Measurements from ENCODE around the gene P3R3URF.
"Not testable (repeated sequence)": the region's sequence is repeated elsewhere in the genome, so short reads cannot be mapped to it uniquely, and the experiment has no call there.

The P3R3URF gene

GRCh38 chr1:46176211-46176865 is at the start of gene P3R3URF:
Gene P3R3URF, minus strand, starts transcription at chr1:46176488. Its CDS starts 17 bp downstream, at chr1:46176471.
- no peak for DNase-seq

DNA sequence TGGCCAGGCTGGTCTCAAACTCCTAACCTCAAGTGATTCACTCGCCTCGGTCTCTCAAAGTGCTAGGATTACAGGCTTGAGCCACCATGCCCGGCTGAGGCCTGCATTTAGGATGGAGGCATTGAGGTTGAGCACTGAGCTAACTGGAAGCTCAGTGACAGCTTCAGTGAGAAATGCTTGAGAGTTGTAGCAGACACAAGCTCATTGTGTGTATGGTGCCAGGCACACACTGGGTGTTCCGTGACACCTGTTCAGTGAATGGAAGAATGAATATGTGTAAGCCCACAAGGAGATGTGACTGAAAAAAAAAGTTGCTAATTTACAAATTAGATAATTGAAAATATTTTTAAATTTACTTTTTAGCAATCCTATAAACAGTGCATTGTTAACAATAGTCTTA is 48.7 kb upstream of the P3R3URF start:
- DNase-seq: no peak

- peak; percentile 73 for DNase-seq
Measured at GRCh38 chr1:46223472-46223943, 47.2 kb upstream of the P3R3URF start.

- DNase-seq: not testable (repeated sequence)
Measured at GRCh38 chr1:46223055-46223454, 46.8 kb upstream of the P3R3URF start.

- no peak for DNase-seq
Measured at GRCh38 chr1:46221749-46222148, 45.5 kb upstream of the P3R3URF start.

- DNase-seq: no peak
Measured at GRCh38 chr1:46220808-46221207, 44.5 kb upstream of the P3R3URF start.

DNA sequence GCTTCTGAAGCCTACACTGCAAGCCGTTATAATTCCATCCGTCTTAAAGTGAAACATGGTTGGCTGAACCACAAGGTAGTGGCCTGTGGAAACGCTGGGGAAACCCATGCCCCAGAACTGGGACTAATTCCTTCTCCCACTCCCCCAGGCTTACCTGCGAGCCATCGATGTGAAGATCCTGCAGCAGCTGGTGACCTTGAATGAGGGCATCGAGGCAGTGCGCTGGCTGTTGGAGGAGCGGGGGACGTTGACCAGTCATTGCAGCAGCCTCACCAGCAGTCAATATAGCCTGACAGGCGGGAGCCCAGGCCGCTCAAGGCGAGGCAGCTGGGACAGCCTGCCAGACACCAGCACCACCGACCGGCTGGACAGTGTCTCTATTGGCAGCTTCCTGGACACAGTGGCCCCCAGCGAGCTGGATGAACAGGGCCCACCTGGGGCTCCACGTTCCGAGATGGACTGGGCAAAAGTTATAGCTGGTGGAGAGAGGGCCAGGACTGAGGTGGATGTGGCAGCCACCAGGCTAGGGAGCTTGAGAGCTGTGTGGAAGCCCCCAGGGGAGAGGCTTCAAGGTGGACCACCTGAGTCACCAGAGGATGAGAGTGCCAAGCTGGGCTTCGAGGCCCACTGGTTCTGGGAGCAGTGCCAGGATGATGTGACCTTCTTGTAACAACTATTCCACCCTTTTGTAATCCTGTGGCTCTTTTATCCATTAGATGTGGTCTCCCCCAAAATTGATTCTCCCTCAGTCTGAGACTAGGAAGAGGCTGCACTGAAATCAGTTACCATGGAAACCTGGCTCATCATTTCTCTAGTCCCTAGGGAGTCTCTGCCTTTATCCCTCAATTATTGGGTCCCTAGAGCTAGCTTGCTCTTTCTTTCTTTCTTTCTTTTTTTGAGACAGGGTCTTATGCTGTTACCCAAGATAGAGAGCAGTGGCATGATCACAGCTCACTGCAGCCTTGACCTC is 43.5 kb upstream of the P3R3URF start:
- DNase-seq: no peak

DNA sequence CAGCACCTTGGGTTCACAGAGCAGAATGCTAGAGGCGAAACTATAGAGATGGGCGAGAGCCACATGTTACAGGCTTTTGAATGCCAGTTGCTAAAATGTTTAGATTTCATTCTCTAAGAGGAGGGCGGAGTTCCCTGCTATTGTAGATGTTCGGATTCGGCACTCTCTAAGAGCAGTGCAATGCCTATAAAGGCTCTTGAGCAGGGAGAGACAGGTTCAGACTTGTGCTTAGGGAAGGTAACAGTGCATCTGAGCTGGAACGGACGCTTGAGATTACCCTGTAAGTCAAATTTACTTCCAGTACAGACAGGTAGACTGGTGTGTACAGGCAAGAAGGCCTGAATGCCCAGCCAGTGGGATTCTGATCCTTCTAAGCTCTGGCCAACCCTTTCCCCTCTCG is 42.2 kb upstream of the P3R3URF start:
- no peak for DNase-seq

DNA sequence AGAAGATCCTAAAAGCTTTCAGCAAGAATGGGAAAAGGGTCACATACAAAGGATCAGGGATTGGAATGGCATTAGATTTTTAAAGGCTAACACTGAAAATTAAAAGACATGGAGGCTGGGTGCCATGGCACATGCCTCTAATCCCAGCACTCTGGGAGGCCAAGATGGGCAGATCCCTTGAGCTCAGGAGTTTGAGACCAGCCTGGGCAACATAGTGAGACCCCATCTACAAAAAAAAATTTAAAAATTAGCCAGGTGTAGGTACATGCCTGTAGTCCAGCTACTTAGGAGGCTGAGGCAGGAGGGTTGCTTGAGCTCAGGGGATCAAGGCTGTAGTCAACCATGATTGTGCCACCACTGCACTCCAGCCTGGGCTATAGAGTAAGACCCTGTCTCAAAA is 39.2 kb upstream of the P3R3URF start:
- no peak for DNase-seq

- DNase-seq: no peak
Measured at GRCh38 chr1:46211051-46211450, 34.8 kb upstream of the P3R3URF start.

DNA sequence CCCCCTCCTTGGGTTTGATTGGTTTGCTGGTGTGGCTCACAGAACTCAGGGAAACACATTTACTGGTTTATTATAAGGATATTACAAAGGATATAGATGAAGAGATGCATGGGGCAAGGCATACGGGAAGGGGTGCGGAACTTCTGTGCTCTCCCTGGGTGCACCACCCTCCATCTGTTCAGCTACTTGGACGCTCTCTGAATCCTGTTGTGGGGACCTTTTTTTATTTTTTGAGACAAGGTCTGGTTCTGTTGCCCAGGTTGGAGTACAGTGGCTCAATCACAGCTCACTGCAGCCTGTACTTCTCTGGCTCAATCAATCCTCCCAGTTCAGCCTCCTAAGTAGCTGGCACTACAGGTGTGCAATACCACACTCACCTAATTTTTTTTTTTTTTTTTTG is 34.3 kb upstream of the P3R3URF start:
- no peak for DNase-seq

DNA sequence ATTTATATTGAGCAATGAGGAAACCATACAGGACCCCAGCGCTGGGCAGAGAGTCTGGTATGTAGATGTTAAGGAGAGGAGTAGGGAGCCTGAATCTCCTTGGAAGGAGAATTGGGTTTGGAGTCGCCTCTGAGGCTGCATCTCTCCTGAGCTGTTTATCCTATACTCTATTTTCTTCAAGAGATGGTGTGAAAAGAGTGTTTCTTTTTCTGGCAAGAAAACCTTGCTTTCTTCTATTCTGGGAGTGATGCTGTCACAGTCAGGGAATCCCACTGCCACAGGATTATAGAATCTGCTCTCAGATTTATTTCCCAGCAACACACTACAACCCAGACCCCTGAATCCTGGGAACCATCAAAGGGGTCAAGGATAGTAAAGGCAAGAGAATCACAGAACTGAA is 30.1 kb upstream of the P3R3URF start:
- DNase-seq: no peak

DNA sequence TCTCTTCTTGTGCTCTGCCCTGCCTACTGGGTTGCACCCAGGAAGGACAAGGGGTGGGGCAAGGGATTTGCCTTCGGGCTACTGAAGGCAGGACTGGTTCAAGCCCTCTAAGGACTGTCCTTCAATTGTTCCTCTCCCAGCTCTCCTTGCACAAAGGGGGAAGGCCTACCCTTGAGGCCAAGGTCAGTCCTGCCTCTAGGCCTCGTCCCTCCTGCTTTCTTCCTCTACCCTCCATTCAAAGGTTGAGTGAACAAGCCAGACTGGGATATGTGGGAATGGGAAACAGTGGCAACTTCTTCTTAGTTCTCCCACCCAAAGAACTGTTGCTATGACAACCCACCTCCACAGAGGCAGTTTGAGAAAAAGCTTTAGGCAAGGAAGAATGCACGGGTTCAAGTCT is 29.5 kb upstream of the P3R3URF start:
- DNase-seq: no peak

DNA sequence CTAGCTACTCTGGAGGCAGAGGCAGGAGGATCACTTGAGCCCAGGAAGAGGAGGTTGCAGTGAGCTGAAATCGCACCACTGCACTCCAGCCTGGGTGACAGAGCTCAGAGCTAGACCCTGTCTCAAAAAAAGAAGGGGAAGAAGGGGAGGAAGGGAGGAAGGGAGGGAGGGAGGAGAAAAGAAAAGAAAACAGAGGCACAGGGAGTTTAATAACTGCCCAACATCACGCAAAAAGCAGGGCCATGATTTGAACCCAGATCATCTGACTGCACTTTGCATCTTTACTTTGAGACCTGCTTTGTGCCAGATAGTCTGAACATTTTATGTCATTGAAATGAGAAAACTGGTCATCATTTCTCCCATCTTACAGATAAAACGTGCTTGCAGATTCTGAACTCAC is 28.9 kb upstream of the P3R3URF start:
- DNase-seq: no peak

DNA sequence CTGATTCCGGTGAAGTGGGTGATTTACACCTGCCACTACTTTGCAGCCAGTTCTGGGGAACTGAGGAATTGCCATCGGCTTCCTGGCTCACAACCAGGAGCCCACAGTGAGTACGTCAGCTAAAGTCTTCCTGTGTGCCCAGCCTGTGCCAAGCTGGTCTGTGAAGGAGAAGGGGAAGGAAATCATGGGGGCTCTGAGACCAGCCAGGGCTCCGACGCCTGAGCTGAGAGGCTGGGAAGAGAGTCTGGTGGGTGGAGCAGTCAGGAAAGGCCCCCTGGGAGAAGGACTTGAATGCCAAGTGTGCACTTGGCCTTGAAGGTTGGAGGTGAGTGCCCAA is 28.1 kb upstream of the P3R3URF start:
- DNase-seq: no peak

GRCh38 chr1:46203738-46204405 is 27.6 kb upstream of the P3R3URF start:
- no peak for DNase-seq

GRCh38 chr1:46199233-46199749 is 23.0 kb upstream of the P3R3URF start:
- DNase-seq: no peak

GRCh38 chr1:46197964-46198811 is 21.9 kb upstream of the P3R3URF start, which contains the start of gene POMGNT1:
Gene POMGNT1, minus strand, starts transcription at chr1:46198434. Its CDS starts 613 bp downstream, at chr1:46197821.
- peak; percentile 84 for DNase-seq

DNA sequence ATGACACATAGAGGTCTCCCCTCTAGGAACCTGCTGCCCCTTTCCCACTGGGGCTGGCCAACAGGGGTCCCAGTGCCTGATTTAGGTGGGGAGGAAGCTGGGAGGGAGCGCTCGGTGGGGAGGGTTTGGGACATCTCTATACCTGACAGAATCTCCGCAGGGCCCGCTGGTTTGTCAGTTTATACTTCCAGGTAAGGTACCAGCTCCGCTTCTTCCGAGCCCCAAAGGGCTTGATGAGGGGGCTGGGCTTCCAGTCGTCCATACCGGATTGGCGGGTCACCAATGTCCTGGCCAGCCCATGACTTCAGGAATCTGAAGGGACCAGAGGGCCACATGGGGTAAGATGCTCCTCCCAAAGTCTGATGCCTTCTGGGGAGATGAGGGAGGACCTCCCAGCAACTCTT is 21.3 kb upstream of the P3R3URF start:
- DNase-seq: no peak

DNA sequence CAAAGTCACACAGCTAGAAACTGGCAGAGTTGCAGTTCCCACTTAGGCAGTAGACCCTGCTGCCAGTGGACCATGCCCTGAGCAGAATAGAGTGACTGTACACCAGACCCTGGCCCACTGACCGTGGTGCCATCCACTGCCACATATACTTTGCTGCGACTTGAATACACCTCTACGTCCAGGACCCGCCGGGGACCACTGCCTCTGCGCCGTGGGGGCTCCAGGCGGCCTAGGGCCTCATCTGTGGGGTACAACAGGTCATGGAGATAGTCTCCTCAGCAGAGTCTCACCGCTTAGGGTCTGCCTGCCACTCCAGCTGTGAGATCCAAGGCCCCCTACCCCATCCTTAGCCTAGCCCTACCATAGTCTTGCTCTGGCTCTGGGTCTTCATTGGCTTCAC is 20.3 kb upstream of the P3R3URF start:
- no peak for DNase-seq

GRCh38 chr1:46194641-46195193 is 18.4 kb upstream of the P3R3URF start:
- no peak for DNase-seq

Measured in right forelimb (tissue), 1 donor.